Lower lobe of right lung (tissue), 2 donors: ENCODE results near the gene PCDH9. TPM values are rescaled to one million over a fixed set of nuclear protein-coding genes. Genes with fewer than 3 reads are reported as not detected.

Experiments
- ATAC-seq, 2 donors: fragments of 200-7000 bp; cut with Tn5 transposase; one replicate each; pipeline ENCODE4 v1.9.1; 2020 to 2022; ENCODE audit warnings: mild to moderate bottlenecking in 2 of 2, moderate library complexity in 2 of 2
- DNase-seq: peaks from one replicate; pipeline ENCODE4 v3.0.0-alpha.2; 2020
- H3K27ac ChIP-seq: fragments of 200-600 bp; one replicate; pipeline ENCODE4 v1.8.0; 2022
- H3K27me3 ChIP-seq: fragments of 200-600 bp; one replicate; pipeline ENCODE4 v1.8.0; 2022; ENCODE audit warnings: low read depth
- H3K36me3 ChIP-seq: fragments of 200-600 bp; one replicate; pipeline ENCODE4 v1.8.0; 2022; ENCODE audit warnings: mild to moderate bottlenecking
- H3K4me1 ChIP-seq: fragments of 200-600 bp; one replicate; pipeline ENCODE4 v1.8.0; 2022
- H3K4me3 ChIP-seq: fragments of 200-600 bp; one replicate; pipeline ENCODE4 v1.8.0; 2022; ENCODE audit warnings: mild to moderate bottlenecking
- H3K9me3 ChIP-seq: fragments of 200-600 bp; one replicate; pipeline ENCODE4 v1.8.0; 2022
- CTCF ChIP-seq: fragments of 200-600 bp; IDR thresholded peaks from one replicate; pipeline ENCODE4 v1.8.0; 2022; ENCODE audit warnings: antibody characterized with exemption, mild to moderate bottlenecking
- intact Hi-C: fragments of 100-400 bp; cut with DNase I; formaldehyde crosslinking; loops from one replicate; pipeline ENCODE4 v1.11.0; 2022
- total RNA-seq: library from RNA; stranded (reverse); fragmentation: NEBNext Ultra II Directional; extraction: Animal tissue kit (Norgen Biotek cat#: 25700); gene quantifications from one replicate; pipeline ENCODE4 v1.2.1, GENCODE V29; 2021
- donor health status: DM: no; HTN: yes; CAD: no; lungs with severe emphysema.

PCDH9 gene
- total RNA-seq, 1 donor from 2014 or later, result 8.9 TPM

- ATAC-seq, result no peak
- Histone ChIP-seq H3K27me3 (no peaks in the 10 kb centered on the region), H3K36me3 (no peaks in the 10 kb centered on the region), H3K4me1 (no peaks in the 10 kb centered on the region), H3K27ac (no peak overlapping the region), H3K4me3 (no peak overlapping the region), H3K9me3 (no peaks in the 10 kb centered on the region)
- intact Hi-C loops, result no loop called here
- no peak for DNase-seq
- no peak for TF ChIP-seq CTCF
Observed at GRCh38 chr13:66489586-66489985, 740.5 kb downstream of the PCDH9 start.

- intact Hi-C loops, result no loop called here
- Histone ChIP-seq H3K27ac (no peak overlapping the region), H3K27me3 (no peaks in the 10 kb centered on the region), H3K36me3 (no peaks in the 10 kb centered on the region), H3K4me3 (no peak overlapping the region), H3K4me1 (no peaks in the 10 kb centered on the region), H3K9me3 (no peaks in the 10 kb centered on the region)
- DNase-seq, result no peak
- TF ChIP-seq CTCF, result no peak
- no peak for ATAC-seq
Observed at GRCh38 chr13:66489172-66489571, 741.0 kb downstream of the PCDH9 start.

- Histone ChIP-seq H3K4me1 (no peaks in the 10 kb centered on the region), H3K36me3 (no peaks in the 10 kb centered on the region), H3K9me3 (no peaks in the 10 kb centered on the region), H3K4me3 (no peak overlapping the region), H3K27me3 (no peaks in the 10 kb centered on the region), H3K27ac (no peak overlapping the region)
- ATAC-seq (no peak), DNase-seq (no peak)
- no peak for TF ChIP-seq CTCF
- intact Hi-C loops, result no loop called here
Observed at GRCh38 chr13:66483712-66484111, 746.4 kb downstream of the PCDH9 start.

- Histone ChIP-seq H3K4me1 (no peaks in the 10 kb centered on the region), H3K27ac (no peak overlapping the region), H3K36me3 (no peaks in the 10 kb centered on the region), H3K9me3 (no peaks in the 10 kb centered on the region), H3K27me3 (no peaks in the 10 kb centered on the region), H3K4me3 (no peak overlapping the region)
- intact Hi-C loops, result no loop called here
- ATAC-seq (no peak), DNase-seq (no peak)
- TF ChIP-seq CTCF, result no peak
Observed at GRCh38 chr13:66482836-66483235, 747.3 kb downstream of the PCDH9 start.

- TF ChIP-seq CTCF, result no peak
- Histone ChIP-seq H3K4me1 (no peaks in the 10 kb centered on the region), H3K4me3 (no peak overlapping the region), H3K36me3 (no peaks in the 10 kb centered on the region), H3K27ac (no peak overlapping the region), H3K27me3 (no peaks in the 10 kb centered on the region), H3K9me3 (no peaks in the 10 kb centered on the region)
- ATAC-seq, result no peak
- intact Hi-C loops, result no loop called here
- DNase-seq, result no peak
Observed at GRCh38 chr13:66477816-66478215, 752.3 kb downstream of the PCDH9 start.

GRCh38 chr13:66475061-66475460 is 755.1 kb downstream of the PCDH9 start:
- Histone ChIP-seq H3K4me1 (no peaks in the 10 kb centered on the region), H3K4me3 (no peak overlapping the region), H3K27me3 (no peaks in the 10 kb centered on the region), H3K27ac (no peak overlapping the region), H3K9me3 (no peaks in the 10 kb centered on the region), H3K36me3 (no peaks in the 10 kb centered on the region)
- DNase-seq (no peak), ATAC-seq (no peak)
- intact Hi-C loops, result no loop called here
- TF ChIP-seq CTCF, result no peak
